OCI-LY3 (cell line): Measurements from ENCODE around the gene OR3A1.
"Not testable (repeated sequence)": the region's sequence is repeated elsewhere in the genome, so short reads cannot be mapped to it uniquely, and the experiment has no call there.

ENCODE experiments used
- H2AFZ ChIP-seq: fragments of 200-600, 300-600 bp; shearing (Covaris generic); 2 replicates; pipeline ENCODE4 v1.6.0; 2014; ENCODE audit warnings: antibody characterized with exemption, low read depth, low read length
- H3K27ac ChIP-seq: fragments of 200-600, 300-600 bp; sonication (generic); 2 replicates; pipeline ENCODE4 v1.5.1; 2014; ENCODE audit warnings: mild to moderate bottlenecking, low read length, moderate library complexity, mixed read lengths
- H3K27me3 ChIP-seq: fragments of 200-600, 300-600 bp; sonication (generic); 2 replicates; pipeline ENCODE4 v1.6.1; 2014; ENCODE audit warnings: low read depth, low read length, mixed read lengths
- H3K36me3 ChIP-seq: fragments of 200-600, 300-600 bp; sonication (generic); replicated peaks from 2 replicates; pipeline ENCODE3; 2014; ENCODE audit warnings: low read depth, low read length, mixed read lengths
- H3K4me1 ChIP-seq: fragments of 300-600, 200-600 bp; sonication (generic); 2 replicates; pipeline ENCODE4 v1.6.1; 2014; ENCODE audit warnings: low read length, mixed read lengths
- H3K4me2 ChIP-seq: fragments of 200-600, 300-600 bp; sonication (generic); 2 replicates; pipeline ENCODE4 v1.6.1; 2014; ENCODE audit warnings: low read length, mixed read lengths
- H3K4me3 ChIP-seq: fragments of 300-600, 200-600 bp; sonication (generic); 2 replicates; pipeline ENCODE4 v1.5.1; 2014; ENCODE audit warnings: antibody characterized with exemption, mild to moderate bottlenecking, low read length, moderate library complexity
- H3K79me2 ChIP-seq: fragments of 300-600, 200-600 bp; shearing (Covaris generic); 2 replicates; pipeline ENCODE4 v1.6.1; 2014; ENCODE audit warnings: mild to moderate bottlenecking, low read length, mixed read lengths
- H3K9ac ChIP-seq: fragments of 300-600, 200-600 bp; shearing (Covaris generic); 2 replicates; pipeline ENCODE4 v1.6.0; 2014; ENCODE audit warnings: mild to moderate bottlenecking, low read length, moderate library complexity
- H3K9me3 ChIP-seq: fragments of 200-600, 300-600 bp; shearing (Covaris generic); 2 replicates; pipeline ENCODE4 v1.6.1; 2014; ENCODE audit warnings: low read length, mixed read lengths; ENCODE audit not compliant: insufficient read depth
- H4K20me1 ChIP-seq: fragments of 200-600, 300-600 bp; sonication (generic); 2 replicates; pipeline ENCODE4 v1.6.1; 2016; ENCODE audit warnings: low read length, mixed read lengths; ENCODE audit not compliant: insufficient read depth
- EZH2phosphoT487 ChIP-seq: fragments of 200-600 bp; shearing (Covaris generic); IDR thresholded peaks from 2 replicates; pipeline ENCODE4 v1.6.1; 2018; ENCODE audit warnings: antibody characterized with exemption, mixed run types, low read depth
- TF ChIP-seq, protein P1 (sequence below): fragments of 200-600, 300-600 bp; sonication (generic); IDR thresholded peaks from 2 replicates; pipeline ENCODE4 v1.5.1; 2014; ENCODE audit warnings: antibody characterized with exemption, low read length, low read depth

OR3A1 gene

GRCh38 chr17:3298260-3298659, at the start of gene OR3A1:
OR3A1 (minus strand) TSS chr17:3298360; CDS start chr17:3292582, 5,778 bp downstream.
- Histone ChIP-seq H3K9me3 (no peaks in the 10 kb centered on the region), H3K4me1 (no peaks in the 10 kb centered on the region), H3K27me3 (peaks cover 8% of the 10 kb centered on the region; the same call in 1 of the 2 replicates), H3K27ac (no peak within 1 kb of the TSS), H2AFZ (no peak within 1 kb of the TSS), H3K79me2 (no peaks in the 10 kb centered on the region), H4K20me1 (no peaks in the 10 kb centered on the region), H3K4me3 (no peak within 1 kb of the TSS), H3K9ac (no peak within 1 kb of the TSS), H3K4me2 (no peak within 1 kb of the TSS), H3K36me3 (no peaks in the 10 kb centered on the region)
- TF ChIP-seq EZH2phosphoT487, result no peak
- TF ChIP-seq, protein P1, sequence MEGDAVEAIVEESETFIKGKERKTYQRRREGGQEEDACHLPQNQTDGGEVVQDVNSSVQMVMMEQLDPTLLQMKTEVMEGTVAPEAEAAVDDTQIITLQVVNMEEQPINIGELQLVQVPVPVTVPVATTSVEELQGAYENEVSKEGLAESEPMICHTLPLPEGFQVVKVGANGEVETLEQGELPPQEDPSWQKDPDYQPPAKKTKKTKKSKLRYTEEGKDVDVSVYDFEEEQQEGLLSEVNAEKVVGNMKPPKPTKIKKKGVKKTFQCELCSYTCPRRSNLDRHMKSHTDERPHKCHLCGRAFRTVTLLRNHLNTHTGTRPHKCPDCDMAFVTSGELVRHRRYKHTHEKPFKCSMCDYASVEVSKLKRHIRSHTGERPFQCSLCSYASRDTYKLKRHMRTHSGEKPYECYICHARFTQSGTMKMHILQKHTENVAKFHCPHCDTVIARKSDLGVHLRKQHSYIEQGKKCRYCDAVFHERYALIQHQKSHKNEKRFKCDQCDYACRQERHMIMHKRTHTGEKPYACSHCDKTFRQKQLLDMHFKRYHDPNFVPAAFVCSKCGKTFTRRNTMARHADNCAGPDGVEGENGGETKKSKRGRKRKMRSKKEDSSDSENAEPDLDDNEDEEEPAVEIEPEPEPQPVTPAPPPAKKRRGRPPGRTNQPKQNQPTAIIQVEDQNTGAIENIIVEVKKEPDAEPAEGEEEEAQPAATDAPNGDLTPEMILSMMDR, result no peak

DNA sequence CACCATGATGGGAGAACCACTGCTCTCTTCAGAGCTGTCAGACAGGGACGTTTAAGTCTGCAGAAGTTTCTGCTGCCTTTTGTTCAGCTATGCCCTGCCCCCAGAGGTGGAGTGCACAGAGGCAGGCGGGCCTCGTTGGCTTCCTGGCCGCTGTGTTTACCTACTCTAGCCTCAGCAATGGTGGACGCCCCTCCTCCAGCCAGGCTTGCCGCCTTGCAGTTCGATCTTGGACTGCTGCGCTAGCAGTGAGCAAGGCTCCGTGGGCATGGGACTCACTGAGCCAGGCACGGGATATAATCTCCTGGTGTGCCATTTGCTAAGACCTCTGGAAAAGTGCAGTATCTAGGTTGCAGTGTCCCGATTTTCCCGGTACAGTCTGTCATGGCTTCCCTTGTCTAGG, 44.6 kb upstream of the OR3A1 start:
- H4K20me1 ChIP-seq, H3K4me2 ChIP-seq, H3K27me3 ChIP-seq, H3K4me1 ChIP-seq, H3K4me3 ChIP-seq, H3K27ac ChIP-seq, H3K9me3 ChIP-seq, H3K9ac ChIP-seq, H3K36me3 ChIP-seq, H2AFZ ChIP-seq, H3K79me2 ChIP-seq: not testable (repeated sequence)

DNA sequence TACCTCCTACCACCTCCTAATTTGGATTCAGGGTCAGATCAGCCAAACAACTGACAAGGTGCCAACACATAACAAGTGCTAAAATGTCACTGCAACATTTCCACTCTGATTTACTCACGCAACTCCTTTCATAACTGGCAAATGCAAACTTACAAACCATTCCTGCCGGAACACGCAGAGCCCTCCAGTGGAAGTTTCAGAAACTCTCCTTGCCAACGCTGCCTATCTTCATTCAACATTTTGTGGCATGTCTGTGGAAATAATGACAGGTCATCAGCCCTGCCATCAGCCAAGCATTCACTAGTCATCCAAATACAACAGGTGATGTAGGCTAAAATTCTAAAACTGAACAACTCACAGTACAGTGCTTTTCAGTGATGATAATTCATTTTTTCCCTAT, 37.7 kb upstream of the OR3A1 start:
- no peak overlapping the region for H3K9ac ChIP-seq
- no peaks in the 10 kb centered on the region for H3K4me1 ChIP-seq
- no peaks in the 10 kb centered on the region for H3K79me2 ChIP-seq
- no peak overlapping the region for H3K27ac ChIP-seq
- TF ChIP-seq, protein P1, result no peak
- TF ChIP-seq EZH2phosphoT487, result no peak
- no peaks in the 10 kb centered on the region for H3K36me3 ChIP-seq
- H3K27me3 ChIP-seq, result no peaks in the 10 kb centered on the region
- no peaks in the 10 kb centered on the region for H3K9me3 ChIP-seq
- H2AFZ ChIP-seq, result no peak overlapping the region
- no peak overlapping the region for H3K4me2 ChIP-seq
- no peaks in the 10 kb centered on the region for H4K20me1 ChIP-seq
- H3K4me3 ChIP-seq, result no peak overlapping the region

DNA sequence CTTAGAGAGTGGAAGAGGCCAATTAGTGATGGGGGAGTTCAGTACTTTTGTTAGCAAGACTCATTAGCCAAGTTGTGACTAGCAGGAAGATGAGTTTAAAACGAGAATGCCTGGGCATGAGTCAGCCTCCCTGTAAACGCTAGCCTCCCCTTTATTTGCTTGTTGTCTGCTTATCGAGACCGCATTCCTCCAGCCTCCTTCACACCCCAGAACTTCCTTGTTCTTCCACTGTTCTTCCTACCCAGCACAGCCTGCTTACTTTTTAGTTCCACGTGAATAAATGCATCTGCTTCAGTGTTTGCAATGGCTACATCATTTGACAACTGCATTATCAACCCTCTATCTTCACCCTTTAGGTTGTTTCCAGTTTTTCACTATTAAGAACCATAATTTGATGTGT, 20.2 kb upstream of the OR3A1 start:
- Histone ChIP-seq H3K4me2 (no peak overlapping the region), H3K36me3 (no peaks in the 10 kb centered on the region), H3K4me3 (no peak overlapping the region), H3K79me2 (no peaks in the 10 kb centered on the region), H4K20me1 (no peaks in the 10 kb centered on the region), H3K27me3 (0 out of 2 replicates have a peak, but pooled peaks cover 3% of the 10 kb centered on the region), H3K9me3 (no peaks in the 10 kb centered on the region), H3K9ac (no peak overlapping the region), H3K27ac (no peak overlapping the region), H3K4me1 (no peaks in the 10 kb centered on the region), H2AFZ (no peak overlapping the region)
- TF ChIP-seq, protein P1, result no peak
- no peak for TF ChIP-seq EZH2phosphoT487

GRCh38 chr17:3316836-3317235, 18.7 kb upstream of the OR3A1 start:
- H3K4me3 ChIP-seq, result no peak overlapping the region
- H3K9me3 ChIP-seq, result no peaks in the 10 kb centered on the region
- H3K4me2 ChIP-seq, result no peak overlapping the region
- H3K27me3 ChIP-seq, result 0 out of 2 replicates have a peak, but pooled peaks cover 7% of the 10 kb centered on the region
- no peaks in the 10 kb centered on the region for H4K20me1 ChIP-seq
- no peak overlapping the region for H3K9ac ChIP-seq
- H2AFZ ChIP-seq, result no peak overlapping the region
- no peaks in the 10 kb centered on the region for H3K4me1 ChIP-seq
- H3K27ac ChIP-seq, result no peak overlapping the region
- TF ChIP-seq, protein P1, result no peak
- no peak for TF ChIP-seq EZH2phosphoT487
- H3K36me3 ChIP-seq, result no peaks in the 10 kb centered on the region
- H3K79me2 ChIP-seq, result no peaks in the 10 kb centered on the region
